Ovary (tissue), 3 donors: ENCODE results near the gene COX8A.
"Not testable (repeated sequence)": the region's sequence is repeated elsewhere in the genome, so short reads cannot be mapped to it uniquely, and the experiment has no call there.

Source experiments
- EP300 ChIP-seq: sonication (generic); formaldehyde crosslinking; IDR thresholded peaks from one replicate; pipeline ENCODE4 v1.6.1; 2017; ENCODE audit warnings: antibody characterized with exemption
- POLR2A ChIP-seq: fragments of 450-650 bp; IDR thresholded peaks from one replicate; pipeline ENCODE4 v1.6.1; 2017; ENCODE audit warnings: antibody characterized with exemption, mild to moderate bottlenecking, moderate library complexity
- TF ChIP-seq, protein P1 (sequence below), 3 donors: fragments of 450-650 bp in 2 of 3; fragments of 200-600 bp in 1 of 3; IDR thresholded peaks; one replicate each; pipeline versions ENCODE4 v1.5.1 to v1.8.0; 2016 to 2022; ENCODE audit warnings: antibody characterized with exemption in 3 of 3, mild to moderate bottlenecking in 1 of 3
- donor health status: DM: no; HTN: no; CAD: no.

DNA sequence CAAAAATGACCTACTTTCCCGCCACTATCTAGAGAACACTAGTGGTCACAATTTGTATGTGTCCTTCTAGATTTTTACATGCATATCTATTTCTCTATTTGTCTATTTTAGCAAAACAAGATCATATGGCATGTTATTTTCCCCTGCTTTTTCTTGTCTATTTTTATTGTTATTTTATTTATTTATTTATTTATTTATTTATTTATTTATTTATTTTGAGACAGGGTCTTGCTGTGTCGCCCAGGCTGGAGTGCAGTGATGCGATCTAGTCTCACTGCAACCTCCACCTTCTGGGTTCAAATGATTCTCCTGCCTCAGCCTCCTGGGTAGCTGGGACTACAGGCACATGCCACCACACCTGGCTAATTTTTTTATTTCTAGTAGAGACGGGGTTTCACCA is 10.5 kb upstream of the COX8A start:
- TF ChIP-seq, protein P1, sequence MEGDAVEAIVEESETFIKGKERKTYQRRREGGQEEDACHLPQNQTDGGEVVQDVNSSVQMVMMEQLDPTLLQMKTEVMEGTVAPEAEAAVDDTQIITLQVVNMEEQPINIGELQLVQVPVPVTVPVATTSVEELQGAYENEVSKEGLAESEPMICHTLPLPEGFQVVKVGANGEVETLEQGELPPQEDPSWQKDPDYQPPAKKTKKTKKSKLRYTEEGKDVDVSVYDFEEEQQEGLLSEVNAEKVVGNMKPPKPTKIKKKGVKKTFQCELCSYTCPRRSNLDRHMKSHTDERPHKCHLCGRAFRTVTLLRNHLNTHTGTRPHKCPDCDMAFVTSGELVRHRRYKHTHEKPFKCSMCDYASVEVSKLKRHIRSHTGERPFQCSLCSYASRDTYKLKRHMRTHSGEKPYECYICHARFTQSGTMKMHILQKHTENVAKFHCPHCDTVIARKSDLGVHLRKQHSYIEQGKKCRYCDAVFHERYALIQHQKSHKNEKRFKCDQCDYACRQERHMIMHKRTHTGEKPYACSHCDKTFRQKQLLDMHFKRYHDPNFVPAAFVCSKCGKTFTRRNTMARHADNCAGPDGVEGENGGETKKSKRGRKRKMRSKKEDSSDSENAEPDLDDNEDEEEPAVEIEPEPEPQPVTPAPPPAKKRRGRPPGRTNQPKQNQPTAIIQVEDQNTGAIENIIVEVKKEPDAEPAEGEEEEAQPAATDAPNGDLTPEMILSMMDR (IDR thresholded peaks at IDR 0.05), result not testable (repeated sequence)
- TF ChIP-seq POLR2A, EP300: not testable (repeated sequence)
